Endothelial cell of hepatic sinusoid (primary cell): Measurements from ENCODE around the gene IQSEC2.

Source experiments
- in situ Hi-C: cut with HindIII; loops from 2 replicates; pipeline ENCODE4 v1.10.0; 2017; ENCODE audit warnings: low sequenced_read_pairs

Gene IQSEC2

GRCh38 chrX:53305996-53306937, 24.9 kb upstream of the IQSEC2 start:
- in situ Hi-C loops = loop anchor here (5.0 kb wide), 1 partner anchor 66 kb away; no protein-coding TSS in a partner anchor

DNA sequence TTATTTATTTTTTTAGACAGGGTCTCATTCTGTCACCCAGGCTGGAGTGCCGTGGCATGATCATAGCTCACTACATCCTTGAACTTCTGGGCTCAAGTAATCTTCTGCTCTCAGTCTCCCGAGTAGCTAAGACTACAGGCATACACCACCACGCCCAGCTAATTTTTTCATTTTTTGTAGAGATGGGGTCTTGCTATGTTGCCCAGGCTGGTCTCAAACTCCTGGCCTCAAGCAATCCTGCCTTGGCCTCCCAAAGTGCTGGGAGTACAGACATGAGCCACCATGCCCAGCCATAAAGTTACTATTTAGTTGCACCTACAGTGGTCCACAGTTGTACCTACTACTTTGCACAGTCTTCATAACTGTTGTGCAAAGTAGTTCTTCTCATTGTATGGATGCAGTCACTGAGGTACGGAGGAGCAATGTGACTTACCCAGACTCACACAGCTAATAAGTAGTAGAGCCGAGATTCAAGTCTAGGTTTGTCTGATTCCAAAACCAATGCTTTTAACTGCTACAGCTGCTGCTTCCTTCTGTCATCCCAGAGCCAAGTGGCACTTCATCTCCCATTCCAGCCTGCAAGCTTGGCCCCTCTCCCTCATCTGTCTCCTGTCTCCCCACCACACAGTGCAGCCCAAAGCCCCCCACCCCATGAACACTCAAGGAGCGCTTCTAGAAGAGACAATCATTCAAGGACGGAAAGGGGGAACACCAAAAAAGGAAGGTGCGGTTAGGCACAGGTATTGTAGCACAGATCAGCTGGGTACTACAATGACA, 24.0 kb upstream of the IQSEC2 start:
- in situ Hi-C loops = loop anchor here (5.0 kb wide), 1 partner anchor 67 kb away; no protein-coding TSS in a partner anchor

GRCh38 chrX:53303195-53303594, 21.8 kb upstream of the IQSEC2 start:
- in situ Hi-C loops = no loop called here

GRCh38 chrX:53300157-53300556, 18.8 kb upstream of the IQSEC2 start:
- in situ Hi-C loops = no loop called here

GRCh38 chrX:53294024-53294648, 12.8 kb upstream of the IQSEC2 start:
- in situ Hi-C loops = no loop called here

GRCh38 chrX:53291596-53291995, 10.2 kb upstream of the IQSEC2 start:
- in situ Hi-C loops = no loop called here

- in situ Hi-C loops = no loop called here
Measured at GRCh38 chrX:53290441-53291041, 9.2 kb upstream of the IQSEC2 start.

DNA sequence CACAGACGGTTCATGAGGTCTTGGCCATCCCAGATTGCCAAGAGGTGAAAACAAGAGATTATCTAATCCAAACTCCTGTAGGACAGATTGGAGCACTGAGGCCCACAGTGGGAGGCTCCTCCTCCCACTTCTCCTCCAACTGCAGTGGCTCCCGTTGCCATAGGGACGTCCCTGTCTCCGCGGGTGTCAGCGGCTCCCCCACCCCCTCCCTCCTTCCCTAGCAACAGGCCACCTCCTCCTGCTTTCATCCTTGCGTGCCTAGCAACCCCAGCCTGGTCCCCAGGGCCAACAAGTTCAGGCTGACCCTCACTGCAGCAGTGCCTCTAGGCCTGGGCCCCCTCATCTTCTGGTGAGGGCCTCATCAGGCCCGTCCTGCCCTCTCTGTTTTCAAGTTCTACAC, 6.8 kb upstream of the IQSEC2 start:
- in situ Hi-C loops = no loop called here

DNA sequence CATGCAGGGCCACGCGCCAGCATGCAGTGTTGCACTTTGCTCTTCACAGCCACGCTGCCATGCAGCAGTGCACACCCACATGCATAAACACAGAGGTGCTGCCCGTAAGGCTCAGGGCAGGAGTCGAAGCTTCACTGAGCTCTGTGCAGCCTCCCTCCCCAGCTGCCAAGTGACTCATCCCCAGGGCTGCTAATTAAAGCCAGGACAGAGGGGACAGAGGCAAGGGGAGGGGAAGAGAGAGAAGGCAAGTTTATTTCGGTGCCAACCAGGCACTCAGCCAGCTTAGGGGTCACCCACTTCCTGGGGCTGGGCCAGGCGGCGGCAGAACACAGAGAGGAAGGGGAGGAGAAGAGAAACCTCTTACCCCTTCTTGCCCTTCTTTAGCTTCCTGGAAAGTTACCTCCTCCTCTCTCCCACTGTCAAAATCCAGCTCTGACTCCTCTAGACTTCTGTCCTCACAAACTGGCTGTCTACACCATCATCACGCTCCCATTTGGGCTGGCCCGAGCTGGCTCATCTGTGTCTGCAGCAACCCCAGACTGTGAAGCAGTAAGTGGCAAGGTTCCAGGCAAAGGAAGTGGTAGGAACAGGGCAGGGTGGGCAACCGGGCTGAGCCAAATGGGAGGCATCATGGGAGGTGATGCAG, 6.2 kb upstream of the IQSEC2 start:
- in situ Hi-C loops = no loop called here

GRCh38 chrX:53286171-53286570, 4.8 kb upstream of the IQSEC2 start:
- in situ Hi-C loops = no loop called here

GRCh38 chrX:53285591-53285990, 4.2 kb upstream of the IQSEC2 start:
- in situ Hi-C loops = no loop called here

DNA sequence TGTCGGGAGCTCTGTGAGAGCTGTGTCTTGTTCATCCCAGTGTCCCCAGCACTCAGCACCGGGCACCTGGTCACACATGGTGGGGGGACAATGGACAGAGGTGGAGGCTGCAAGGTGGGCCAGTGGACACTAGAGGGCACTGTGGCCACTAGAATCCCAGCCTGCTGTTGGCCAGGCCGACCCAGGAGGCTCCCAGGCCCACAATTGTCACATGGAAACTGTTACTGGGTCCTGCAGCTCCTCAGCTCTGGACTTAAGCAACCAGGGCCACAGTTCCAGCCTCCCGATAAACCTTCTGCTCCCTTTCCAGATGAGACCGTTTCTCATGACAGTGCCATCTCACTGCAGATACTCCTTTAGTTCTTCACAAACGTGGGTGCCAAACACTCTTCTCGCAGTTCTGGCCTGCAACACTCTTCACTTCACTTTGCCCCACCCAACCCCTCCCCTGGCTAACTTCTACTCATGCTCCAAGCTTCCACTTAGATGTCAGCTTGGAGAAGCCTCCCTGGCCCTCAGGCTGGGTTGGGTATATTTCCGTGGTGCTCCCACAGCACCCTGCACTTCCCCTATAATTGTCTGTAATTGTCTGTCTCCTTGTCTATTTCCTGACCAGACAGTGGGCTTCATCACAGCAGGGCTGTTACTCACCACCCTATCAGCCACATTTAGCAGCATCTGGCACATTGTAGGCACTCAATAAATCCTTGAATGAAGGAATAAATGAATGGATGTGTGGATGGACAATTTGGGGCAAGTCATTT, 3.5 kb upstream of the IQSEC2 start:
- in situ Hi-C loops = no loop called here

GRCh38 chrX:53283567-53283966, 2.2 kb upstream of the IQSEC2 start:
- in situ Hi-C loops = no loop called here

DNA sequence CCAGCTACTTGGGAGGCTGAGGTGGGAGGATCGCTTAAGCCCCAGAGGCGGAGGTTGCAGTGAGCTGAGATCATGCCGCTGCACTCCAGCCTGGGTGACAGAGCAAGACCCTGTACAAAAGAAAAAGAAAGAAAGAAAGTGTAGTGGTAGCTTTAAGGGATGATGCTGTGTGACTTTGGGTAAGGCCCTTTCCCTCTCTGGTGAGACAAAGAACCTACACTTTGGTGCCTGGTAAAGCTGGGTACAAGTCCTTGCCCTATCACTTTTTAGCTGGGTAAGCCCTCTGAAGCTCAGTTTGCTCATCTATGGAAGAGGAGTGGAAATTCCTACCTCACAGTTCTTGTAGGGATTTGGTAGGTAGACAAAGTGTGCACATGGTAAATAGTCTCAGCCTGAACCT, 1.7 kb upstream of the IQSEC2 start:
- in situ Hi-C loops = no loop called here

DNA sequence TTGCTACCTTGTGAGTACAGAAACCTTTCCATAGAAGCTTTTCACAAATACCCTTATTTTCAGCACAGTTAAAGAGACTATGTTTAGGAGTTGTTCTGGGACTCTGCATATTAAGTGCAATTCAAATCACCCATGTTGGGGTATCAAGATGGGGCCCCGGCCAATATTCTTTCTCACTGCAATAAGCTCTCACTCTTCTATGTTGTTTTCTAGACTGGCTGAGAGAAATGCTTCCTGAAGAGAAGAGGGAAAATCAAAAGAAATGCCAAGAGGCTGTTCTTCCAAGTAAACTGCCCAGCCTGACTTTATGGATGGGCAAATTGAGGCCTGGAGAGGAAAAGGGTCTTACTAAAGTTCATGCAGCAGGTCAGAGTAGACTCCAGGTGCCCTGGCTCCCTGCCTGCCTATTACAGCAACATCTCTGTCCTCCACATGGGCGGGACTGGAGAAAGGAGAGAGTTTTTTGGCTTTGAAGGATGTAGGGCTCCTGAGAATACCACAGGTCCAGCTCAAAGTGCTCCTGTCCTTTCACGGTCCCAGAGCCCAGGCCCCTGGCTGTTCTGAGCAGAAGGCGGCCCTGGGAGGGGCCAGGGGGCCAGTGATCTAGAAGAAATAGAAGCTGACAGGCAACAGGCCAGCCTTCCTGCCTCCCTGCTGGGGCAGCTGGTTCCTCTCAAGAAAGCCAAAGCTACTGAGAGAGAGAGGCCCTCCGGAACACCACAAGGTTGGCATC, 745 bp upstream of the IQSEC2 start:
- in situ Hi-C loops = no loop called here

DNA sequence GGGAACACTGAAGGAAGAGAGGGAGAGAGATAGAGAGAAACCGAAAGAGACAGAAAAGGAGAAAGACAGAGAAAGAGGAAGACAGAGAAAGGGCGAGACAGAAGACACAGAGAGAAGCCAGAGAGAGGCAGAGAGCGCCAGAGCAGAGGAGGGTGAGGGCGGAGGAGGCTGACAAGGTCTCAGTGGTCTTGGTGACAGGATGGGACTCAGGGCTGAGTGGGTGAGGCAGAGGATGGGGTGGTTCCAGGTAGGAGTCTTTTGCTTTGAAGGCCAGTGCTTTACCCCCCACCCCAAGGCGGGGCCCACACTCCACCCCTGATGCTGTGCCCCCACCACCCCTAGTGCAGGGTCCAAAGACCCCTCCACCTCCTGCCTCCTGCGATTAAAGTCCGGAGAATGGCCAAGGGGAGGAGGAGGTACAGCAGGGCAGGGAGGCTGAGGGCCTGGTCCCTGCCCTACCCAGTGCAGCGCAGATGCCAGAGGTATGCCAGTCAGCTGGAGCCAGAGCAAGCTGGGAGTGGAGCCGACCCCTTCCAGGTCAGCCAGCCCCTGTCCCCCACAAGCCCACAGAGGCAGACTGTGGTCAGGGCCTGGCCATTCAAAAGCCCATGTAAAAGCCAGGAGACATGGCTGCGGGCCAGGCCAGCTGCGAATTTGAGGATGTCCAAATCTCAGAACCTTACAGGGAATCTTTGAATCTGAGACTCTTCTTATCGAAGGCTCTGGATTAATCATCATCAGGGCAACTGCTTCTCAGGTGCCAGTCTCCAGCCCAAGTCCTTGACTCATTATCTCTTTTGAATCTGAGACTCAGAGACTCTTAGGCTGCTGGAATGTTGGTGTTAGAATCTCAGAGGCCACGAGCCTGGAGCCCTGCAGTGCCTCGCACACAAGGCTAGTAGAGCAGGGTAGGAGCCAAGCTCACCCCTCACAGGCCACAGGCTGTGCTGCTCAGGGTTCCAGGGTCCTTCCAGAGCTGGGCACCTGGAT, 758 bp downstream of the IQSEC2 start:
- in situ Hi-C loops = no loop called here

DNA sequence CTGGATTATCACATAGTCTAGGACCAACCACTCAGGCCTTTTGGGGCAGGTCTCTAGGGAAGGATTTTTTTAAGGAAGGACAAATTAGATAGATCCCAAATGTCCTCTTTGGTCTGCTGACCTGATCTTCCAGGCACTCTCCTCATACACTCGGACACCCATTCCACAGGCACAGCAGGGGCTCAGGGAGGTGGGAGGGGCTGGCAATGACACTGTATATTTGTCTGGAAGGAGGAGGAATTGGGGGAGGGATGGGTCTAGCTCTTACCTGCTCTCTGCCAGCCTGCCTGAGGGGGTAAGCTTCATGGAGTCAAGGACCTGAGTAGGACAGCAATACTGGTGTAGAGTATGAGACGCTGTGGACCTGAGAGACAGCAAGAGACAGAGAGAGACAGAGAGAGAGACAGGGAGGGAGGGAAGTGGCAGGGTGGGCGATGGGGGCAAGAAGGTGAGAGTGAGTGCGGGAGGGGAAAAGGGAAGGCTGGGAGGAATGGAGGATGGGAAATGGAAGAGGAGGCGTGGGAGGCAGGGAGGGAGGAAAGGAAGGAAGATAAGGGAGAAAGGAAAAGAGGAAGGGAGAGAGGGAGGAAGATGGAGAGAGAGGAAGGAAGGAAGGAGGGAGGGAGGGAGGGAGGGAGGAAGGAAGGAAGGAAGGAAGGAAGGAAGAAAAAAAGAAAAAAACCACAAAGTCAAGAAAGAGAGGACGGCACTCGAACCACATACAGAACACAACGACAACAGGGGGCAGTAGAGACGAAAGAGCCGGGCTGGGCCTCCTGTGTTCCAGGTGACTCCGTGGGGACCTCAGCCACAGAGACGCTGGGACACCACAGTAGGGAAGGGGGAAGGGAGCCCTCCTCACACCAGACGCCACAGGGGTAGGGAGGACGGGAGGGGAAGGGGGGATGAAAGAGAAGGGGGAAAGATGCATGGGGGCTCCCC, 1.8 kb downstream of the IQSEC2 start:
- in situ Hi-C loops = no loop called here
